HG02852 (cell line): ENCODE data around the gene MRNIP.
A peak's percentile ranks its signal among the peaks of the same experiment; 100 is the strongest.

ENCODE experiments used
- ATAC-seq: cut with Tn5 transposase; IDR thresholded peaks from one replicate; pipeline ENCODE4 v1.9.1; 2021; ENCODE audit warnings: mild to moderate bottlenecking, moderate library complexity; ENCODE audit not compliant: unreplicated experiment

The MRNIP gene

DNA sequence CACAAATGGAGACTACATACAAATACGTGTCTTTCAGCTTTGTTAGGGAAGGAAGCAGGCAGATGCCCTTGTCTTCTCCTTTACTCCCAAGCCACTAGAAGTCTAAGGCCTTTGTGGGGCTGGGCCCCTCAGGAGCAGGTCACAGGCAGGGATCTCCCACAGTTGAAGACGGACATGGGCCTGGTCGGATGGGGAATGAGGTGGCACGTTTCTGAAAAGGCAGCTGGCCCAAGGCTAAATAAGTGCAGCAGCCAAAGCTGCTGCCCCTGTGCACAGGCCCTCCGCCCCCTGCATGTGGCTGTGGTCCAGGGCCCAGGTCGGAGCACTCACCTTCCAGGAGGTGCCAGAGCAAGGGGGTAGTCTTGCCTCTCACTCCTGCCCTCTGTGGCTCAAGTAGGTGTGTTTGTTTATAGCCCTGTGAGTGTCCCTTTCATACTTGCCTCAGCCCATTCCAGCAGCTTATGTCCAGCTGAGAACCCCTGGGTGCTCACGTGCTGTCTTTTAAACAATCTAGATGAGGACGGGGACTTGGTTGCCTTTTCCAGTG, 36.1 kb downstream of the MRNIP start:
- ATAC-seq = no peak

DNA sequence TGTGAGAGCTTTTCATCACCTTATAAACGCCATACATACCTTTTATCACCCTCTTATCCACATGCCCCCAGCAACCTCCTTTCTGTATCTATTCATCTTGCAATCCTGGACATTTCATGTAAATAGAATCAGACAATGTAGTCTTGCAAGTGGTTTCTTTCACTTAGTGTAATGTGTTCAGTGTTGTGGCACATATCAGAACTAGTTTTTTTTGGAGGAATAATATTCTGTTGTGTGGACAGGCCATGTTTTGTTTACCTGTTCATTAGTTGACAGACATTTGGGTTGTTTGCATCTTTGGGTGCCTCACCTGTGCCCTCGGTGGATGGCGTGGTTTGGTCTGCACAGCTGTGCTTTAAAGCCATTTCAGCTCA, 36.6 kb downstream of the MRNIP start:
- ATAC-seq = no peak

DNA sequence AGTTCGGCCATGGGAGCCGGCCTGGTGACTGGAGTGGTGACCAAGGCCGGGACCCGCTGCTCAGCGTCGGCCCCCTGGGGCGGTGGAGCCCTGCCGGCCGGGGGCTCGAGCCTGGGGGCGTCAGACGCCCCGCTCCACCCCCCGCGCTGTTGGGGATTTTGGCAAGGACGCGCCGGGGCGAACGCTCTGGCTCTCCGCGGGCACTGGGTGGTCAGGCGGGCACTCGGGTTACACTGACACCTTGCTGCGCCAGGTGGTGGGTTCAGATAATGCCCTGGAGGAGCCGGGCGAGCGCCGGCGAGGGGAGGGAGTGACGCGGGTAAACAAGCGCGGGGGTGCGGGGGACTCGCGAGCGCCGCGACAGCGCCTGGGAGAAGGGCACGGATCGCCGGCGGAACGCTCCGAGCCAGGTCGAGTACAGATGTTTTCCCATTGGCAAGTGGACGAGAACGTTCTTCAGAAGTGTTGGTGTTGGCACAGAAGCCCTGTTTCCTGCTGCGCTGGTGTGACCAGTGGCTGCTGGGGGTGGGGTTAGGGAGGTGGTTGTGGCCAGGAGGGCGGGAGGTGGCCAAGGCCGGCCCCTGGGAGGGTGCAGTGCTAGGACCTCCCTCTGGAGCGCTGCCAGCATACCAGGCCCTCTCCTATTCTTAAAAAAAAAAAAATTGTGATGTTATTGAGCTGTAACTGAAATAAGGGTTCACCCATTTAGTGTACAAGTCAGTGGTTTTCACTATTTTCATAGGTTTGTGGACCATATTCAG, 37.1 kb downstream of the MRNIP start:
- peak; percentile 49 for ATAC-seq

DNA sequence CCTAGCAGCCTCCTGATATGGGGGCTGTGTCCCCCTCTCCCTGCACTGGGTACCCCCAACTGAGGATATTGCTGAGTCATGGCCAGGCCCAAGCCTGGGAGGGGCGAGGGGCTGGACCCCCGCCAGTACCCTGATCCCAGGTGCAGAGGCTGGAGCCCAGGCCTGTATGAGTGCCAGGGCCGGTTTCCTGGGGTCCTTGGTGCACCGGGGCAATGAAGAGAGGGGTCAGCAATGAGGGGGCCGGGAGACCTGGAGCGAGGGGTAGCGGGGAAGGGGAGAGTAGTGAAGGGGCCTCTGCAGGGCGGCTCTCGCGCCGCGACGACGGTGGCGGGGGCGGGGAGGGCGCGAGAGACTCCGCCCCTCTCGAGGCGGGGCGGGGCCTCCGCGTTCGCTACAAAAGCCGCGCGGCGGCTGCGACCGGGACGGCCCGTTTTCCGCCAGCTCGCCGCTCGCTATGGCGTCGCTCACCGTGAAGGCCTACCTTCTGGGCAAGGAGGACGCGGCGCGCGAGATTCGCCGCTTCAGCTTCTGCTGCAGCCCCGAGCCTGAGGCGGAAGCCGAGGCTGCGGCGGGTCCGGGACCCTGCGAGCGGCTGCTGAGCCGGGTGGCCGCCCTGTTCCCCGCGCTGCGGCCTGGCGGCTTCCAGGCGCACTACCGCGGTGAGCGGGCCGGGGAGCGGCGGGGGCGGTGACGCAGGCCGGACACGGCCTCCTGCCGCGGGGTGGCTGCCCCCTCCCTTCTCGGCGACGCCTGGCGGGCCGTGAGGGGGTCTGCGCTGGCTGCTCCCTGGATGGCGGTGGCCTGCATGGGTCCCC, 37.9 kb downstream of the MRNIP start, which contains the start of gene SQSTM1:
Gene SQSTM1, plus strand, starts transcription at position 423 of the 815 bp plus-strand sequence. Its CDS starts 32 bp downstream, at position 455.
- ATAC-seq = peak; percentile 40

DNA sequence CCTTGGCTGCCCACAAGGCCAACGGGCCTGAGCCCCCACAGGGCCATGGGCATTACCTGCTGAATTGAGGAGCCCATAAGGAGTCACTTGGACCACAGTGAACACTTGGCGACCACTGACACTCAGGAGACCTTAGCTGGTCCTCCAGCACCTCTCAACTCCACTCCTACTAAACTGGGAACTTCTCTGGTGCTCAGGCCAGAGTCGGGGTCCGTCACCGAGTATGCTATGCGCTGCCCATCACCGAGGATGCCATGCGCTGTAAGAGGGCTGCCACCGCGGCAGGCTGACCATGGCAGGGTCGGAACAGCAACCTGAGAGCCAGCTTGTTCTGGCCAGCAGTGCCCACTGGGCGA, 38.5 kb downstream of the MRNIP start:
- no peak for ATAC-seq

DNA sequence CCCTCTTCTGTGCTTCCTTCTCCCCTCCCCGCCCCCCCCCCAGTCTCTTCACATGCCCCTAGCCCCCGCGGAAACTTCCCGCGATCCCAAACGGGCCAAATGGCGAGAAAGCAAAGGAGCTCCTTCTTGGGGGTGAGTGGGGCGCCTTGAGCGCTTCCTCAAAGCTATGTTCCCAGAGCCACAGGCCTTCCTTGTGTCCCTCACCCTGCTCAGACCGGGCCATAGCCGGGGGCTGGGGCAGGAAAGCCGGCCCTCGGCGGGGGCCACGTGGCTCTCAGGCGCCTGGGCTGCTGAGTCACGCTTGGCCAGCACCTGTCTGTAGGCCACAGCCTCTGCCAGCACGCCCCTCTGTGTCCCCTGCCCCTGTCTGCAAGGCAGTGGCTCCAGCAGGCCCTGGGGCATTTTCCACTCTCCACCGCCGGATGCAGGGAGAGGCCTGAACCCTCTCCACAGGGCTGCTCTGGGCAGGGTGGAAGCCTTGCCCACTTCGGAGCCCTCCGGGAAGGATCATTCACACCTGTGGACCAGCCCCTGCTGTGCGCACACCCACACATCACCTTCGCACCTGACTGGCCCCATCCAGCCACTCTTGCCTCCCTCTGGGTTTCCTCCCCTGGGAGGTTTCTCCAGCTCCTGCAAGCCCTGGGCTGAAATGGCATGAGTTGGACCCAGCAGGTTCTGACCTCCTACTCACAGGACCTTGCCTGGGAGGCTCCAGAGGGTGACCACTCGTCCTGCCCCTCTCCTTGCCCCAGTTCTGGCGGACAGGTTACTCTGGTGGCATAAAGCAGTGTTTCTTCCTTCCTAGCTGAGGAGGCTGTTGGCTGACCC, 39.1 kb downstream of the MRNIP start:
- no peak for ATAC-seq

DNA sequence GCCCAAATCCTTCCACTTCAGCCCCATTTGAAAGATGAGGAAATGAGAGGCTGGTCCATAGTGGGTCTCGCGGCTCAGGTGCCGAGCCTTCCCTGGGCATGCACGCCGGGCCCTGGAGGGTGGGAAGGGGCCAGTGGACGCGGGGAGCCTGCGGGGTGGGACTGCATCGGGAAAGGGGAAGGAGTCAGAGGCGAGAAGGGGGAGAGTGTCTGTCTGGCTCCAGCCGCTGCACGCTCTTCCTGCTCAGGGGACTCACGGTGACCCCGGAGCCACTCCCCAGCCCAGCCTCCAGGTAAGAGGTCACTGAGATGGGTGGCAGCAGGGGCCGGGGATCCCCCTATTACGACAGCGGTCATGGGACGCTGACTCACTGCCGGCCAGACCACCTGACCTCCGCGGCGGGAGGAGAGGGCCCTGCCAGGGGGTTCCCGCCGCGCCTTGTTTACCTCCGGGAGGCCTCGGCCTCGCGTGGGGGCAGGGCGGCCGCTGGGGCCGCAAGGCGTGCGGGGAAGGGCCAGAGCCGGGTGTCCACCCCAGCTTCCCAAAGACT, 39.8 kb downstream of the MRNIP start:
- ATAC-seq = peak; percentile 54

DNA sequence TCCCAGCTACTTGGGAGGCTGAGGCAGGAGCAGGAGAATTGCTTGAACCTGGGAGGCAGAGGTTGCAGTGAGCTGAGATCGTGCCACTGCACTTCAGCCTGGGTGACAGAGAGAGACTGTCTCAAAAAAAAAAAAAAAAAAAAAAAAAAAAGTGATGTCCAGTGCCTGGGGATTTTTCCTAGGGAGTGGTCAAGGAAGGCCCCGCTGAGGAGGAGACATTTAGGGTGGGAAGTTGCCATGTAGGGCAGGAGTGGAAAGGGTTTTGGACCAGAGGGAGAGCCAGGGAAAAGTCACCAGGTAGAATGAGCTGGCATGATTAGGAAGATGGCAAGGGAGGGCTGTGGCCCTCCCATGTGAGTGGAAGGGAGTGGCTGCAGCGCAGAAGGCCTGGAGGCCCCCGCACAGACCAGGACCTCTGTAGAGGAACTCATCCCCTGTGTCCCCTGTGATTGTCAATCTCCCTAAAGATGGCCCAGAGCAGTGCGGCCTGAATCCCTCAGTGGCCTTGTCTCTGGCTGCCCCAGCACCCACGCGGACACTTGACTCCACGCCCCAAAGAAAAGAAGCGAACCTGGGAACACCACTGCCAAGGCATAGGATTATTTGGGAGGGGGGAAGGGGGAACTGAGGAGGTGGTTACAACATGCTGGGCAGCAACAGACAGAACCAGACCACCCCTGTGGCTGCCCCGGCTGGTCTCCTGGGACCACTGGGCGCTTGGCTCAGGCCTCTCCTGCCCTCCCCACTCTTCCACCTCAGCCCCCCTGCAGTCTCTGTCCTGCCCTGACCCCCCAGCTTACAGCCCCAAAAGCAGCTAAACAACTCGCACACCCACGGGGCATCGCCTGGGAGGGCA, 40.5 kb downstream of the MRNIP start:
- ATAC-seq = no peak

DNA sequence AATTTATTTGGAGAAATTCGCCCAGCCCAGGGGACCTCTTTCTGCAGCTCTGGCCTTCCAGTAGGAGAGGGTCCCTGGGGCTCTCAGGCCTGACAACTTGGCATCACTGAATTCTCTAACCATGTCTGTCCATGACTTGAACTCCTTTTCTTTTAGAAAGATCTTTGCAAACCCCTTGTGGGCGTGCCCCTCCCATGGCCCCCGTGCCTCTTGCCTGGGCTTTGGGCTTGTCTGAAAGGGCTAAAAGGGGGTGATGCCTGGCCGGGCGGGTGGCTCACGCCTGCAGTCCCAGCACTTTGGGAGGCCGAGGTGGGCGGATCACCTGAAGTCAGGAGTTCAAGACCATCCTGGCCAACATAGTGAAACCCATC, 41.2 kb downstream of the MRNIP start:
- no peak for ATAC-seq

DNA sequence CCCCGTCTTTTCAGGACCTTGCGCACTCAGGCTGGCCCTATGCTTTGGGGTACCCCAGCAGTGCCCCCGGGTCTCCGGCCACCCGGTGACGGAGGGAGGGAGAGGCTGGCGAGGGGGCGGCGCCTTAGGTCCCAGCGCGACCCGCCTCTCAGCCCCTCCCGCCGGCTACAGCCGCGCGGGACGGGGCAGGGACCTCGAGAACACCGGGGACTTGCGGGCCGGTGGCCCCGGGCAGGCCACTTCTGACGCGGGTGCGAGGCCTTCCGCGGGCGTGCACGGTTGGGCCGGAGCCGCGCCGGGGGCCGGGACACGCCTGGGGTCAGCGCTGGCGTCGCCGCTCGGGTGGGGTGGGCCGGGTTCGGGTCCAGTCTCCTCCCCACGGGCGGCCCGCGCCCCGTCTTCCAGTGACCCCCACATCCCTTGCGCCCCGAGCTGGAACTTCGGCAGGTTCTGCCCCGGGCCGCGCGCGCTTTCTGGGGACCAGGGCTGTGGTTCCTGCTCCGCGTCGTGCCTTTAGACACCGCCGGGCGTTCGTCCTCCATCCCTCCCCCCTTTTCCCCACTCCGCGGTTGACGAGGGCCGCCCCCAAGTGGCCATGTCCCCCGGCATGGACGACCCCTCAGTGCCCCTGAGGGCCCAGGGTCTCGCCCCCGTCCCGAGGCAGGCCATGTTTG, 41.7 kb downstream of the MRNIP start:
- no peak for ATAC-seq

DNA sequence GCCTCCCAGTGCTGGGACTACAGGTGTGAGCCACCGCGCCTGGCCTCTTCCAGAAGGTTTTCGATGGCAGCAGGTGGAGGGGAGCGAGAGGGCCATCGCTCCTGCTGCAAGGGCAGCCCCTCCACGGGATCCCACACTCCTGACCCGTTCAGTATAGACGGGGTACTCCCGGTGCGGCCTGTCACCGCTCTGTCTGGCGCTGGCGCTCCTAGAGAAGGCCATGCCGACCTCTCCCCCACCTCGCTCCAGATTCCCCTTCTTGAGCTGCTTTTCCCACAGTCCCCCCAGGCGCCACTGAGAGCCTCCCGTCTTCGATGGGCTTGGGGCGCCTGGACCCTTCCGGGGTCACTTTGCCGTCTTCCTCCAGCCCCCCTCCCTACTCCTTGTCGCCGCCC, 42.2 kb downstream of the MRNIP start:
- no peak for ATAC-seq

DNA sequence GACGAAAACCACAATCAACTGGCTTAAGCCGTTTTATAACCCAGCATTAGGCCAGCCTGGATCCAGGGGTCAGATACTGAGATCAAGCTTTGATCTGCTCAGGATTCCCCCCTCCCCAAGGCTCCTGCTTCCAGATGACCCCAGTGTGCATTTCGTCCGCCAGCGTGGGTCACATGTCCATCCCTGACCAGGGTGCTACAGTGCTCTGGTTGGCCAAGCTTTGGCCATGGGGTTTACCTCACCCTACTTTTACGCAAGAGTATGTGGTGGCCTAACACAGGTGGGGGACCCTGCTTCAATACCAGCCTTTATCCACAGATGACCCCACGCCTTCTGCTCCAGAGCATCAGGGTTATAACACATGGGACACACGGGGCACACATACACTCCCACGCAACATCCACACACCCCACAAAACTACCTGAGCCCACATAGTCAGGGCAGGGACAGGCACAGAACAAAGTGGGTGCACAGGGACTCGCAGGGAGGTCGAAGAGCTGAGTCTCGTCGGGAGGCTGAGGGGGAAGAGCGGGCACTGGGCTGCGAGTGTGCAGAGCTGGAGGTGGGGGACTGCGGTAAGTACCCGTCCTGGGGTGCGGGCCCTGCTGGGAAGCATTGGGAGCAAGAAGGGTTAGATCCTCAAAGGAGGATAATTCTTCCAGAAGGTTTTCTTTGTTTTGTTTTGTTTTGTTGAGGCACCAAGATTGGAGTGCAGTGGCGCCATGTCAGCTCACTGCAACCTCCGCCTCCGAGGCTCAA, 42.9 kb downstream of the MRNIP start:
- no peak for ATAC-seq

DNA sequence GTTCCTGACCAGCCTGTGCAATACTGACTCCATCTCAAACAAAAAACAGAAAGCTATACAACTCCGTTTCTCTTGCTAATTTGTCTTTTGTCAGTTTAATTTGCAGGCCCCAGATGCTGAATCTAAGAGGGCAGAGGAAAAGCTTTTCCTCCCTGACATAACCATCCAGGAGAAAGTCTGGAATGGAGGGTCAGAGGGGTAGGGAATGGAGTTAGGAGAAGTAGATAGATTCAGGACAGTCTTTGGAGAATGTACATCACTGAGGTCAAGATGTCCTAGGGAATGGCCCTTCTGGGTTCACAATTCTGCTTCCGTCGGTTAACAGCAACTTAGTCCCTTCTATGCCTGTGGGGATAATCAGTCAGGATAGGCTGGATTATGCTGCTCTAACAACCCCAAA, 44.5 kb downstream of the MRNIP start:
- ATAC-seq = no peak

DNA sequence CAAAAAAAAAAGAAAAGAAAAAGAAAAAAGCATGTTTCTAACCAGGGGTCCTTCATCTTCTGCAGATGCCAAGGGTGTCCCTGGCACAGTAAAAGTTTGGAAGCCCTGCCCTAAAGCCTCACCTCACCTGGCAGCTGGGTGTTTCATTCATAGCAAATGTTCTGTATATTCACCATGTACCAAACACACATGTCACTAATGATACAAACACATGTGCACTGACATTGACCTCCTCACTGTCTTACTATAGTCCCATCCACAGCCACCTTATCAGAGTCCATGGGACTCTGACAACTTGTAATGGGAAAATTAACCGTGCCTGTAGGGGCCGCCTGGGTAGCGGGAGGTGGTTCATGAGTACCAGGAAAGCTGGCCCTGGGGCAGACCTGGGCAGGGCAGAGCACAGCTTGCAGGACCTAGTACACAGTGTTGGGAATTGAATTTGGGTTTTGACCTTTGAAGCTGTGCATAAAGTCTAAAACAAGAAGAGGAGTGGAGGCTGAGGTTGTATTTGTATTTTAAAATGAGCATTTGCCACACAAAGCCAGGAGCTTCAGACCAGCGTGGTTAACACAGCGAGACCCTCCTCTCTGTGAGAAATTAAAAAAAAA, 45.5 kb downstream of the MRNIP start:
- ATAC-seq = no peak

DNA sequence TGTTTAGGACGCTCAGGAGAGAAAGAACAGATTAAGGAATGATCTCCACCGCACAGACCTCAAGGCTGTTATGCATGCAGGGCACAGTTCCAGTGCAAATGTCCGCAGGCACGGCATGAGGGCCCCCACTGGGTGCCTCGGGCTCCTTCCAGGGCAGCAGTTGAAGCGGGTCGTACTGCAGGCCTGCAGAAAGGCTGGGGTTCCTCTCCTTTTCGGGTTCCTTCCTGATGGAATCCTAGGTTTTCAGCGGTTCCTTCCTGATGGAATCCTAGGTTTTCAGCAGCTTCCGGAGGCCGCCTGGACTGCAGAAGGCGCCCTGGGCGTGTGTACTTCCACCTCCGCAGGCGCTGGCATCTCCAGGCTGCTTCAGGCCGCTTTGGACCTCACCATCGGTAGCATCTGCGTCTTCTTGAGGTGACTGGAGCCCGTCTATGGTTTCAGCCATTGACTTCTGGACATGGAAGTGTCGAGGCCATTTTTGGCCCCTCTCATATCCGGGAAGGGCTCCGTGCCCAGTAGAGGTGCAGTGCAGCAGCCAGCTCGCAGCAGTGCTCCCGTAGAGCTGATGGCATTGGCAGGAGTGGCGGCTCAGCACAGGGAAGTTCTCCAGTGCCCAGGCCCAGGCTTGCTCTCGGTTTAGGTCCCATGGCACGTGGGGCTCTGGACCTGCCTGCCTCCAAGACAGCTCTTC, 46.3 kb downstream of the MRNIP start:
- ATAC-seq = no peak

DNA sequence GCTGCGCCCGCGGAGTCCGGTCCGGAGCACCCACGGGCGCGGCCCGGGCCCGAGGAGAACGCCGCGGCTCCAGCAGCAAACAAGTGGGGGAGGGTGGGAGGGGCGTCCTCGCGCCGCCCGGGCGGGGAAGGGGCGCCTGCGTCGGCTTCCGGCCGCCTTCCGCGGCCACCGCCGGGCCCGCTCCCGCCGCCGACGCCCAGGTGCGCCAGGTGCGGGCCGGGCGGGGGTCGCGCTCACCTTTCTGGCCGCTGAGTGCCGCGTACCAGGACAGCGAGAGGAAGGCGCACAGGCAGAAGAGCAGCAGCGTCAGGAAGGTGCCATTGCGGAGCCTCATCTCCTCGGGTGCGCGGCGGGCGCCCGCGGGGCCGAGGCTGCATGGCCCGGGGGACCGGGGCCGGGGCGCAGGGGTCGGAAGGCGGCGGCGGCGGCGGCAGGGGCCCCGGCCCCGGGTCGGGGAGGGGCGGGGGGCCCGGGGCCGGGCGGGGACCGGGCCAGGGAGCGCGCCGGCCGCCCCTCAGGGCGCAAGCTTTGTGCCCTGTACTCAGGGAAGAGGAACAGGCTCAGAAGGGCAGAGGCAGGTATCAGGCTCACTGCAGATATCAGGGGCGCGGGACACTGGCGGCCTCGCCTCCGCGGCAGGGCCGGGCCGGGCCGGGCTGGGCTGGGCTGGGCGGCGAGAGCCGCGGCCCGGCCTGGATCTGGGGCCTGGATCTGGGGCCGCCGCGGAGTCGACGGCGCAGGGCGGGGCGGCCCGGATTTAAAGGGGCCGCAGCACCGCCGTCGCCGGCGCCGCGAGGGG, 52.2 kb downstream of the MRNIP start, which contains the start of gene MGAT4B:
Gene MGAT4B, minus strand, starts transcription at position 617 of the 799 bp plus-strand sequence. Its CDS starts 283 bp downstream, at position 334.
- ATAC-seq = peak; percentile 64
